ENCODE results near the gene SLC38A5.

SLC38A5 gene

DNA sequence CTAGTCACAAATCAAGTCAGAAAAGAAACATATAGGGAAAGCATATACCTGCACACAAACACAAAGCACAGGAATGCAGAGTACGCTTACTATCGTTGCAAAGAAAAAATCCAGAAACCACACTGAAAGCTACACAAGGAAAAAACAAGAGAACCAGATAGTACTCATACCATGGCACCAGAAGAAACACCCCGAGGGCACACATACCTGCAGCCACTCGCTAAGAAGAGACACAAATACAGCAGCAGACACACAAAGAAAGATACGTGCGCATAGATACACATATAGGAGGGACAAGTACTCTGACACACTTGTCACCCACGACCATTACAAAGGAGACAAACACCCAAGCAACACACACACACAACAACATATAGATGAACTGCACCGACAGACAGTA, 1.4 kb upstream of the SLC38A5 start:
- Histone ChIP-seq H3K9ac (ENCODE audit: low read depth, low read length, poor library complexity, severe bottlenecking) (no peak overlapping the region), H3K27me3 (ENCODE audit: insufficient read depth, low read length, poor library complexity, severe bottlenecking) (no peaks in the 10 kb centered on the region), H2AFZ (ENCODE audit: low read length) (no peak overlapping the region)

DNA sequence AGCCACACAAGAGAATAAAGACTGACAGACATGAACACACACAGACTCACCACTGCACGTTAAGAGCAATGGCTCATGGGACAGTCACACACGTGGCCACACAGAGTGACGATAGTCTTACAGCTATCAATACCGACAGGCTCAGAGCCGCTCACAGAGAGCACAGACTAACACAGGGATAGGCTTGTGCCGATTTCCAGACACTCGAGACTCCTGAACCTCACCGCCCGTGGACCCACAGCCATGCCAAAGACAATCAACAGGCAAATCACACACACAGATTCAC, 716 bp upstream of the SLC38A5 start:
- TF ChIP-seq, protein P1, sequence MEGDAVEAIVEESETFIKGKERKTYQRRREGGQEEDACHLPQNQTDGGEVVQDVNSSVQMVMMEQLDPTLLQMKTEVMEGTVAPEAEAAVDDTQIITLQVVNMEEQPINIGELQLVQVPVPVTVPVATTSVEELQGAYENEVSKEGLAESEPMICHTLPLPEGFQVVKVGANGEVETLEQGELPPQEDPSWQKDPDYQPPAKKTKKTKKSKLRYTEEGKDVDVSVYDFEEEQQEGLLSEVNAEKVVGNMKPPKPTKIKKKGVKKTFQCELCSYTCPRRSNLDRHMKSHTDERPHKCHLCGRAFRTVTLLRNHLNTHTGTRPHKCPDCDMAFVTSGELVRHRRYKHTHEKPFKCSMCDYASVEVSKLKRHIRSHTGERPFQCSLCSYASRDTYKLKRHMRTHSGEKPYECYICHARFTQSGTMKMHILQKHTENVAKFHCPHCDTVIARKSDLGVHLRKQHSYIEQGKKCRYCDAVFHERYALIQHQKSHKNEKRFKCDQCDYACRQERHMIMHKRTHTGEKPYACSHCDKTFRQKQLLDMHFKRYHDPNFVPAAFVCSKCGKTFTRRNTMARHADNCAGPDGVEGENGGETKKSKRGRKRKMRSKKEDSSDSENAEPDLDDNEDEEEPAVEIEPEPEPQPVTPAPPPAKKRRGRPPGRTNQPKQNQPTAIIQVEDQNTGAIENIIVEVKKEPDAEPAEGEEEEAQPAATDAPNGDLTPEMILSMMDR (conservative IDR thresholded peaks at IDR 0.05; ENCODE audit: low read length): no peak
- TF ChIP-seq EZH2phosphoT487 (IDR thresholded peaks at IDR 0.05; ENCODE audit: borderline replicate concordance): no peak
- Histone ChIP-seq H3K4me1 (ENCODE audit: insufficient read depth, low read length, poor library complexity, severe bottlenecking) (peaks cover 12% of the 10 kb centered on the region), H3K27me3 (ENCODE audit: insufficient read depth, low read length, poor library complexity, severe bottlenecking) (no peaks in the 10 kb centered on the region), H3K79me2 (ENCODE audit: insufficient read depth, low read length) (peaks cover 7% of the 10 kb centered on the region), H3F3A (ENCODE audit: low read depth) (no peaks in the 10 kb centered on the region), H3K9ac (ENCODE audit: low read depth, low read length, poor library complexity, severe bottlenecking) (no peak overlapping the region), H3K9me3 (ENCODE audit: insufficient read depth, low read depth, low read length) (no peaks in the 10 kb centered on the region), H2AFZ (ENCODE audit: low read length) (no peak overlapping the region), H3K4me2 (ENCODE audit: low read depth, low read length, poor library complexity, severe bottlenecking) (no peak overlapping the region), H3K36me3 (ENCODE audit: insufficient read depth, low read length) (no peaks in the 10 kb centered on the region), H4K20me1 (ENCODE audit: insufficient read depth, low read length, poor library complexity, severe bottlenecking) (no peaks in the 10 kb centered on the region), H3K4me3 (ENCODE audit: low read length, poor library complexity, severe bottlenecking) (no peak overlapping the region), H3K9me2 (replicated peaks; ENCODE audit: low read depth, low read length) (no peaks in the 10 kb centered on the region)

More for the DNA sequence above, 1.4 kb upstream of the SLC38A5 start:
- Histone ChIP-seq H3F3A (ENCODE audit: low read depth) (no peaks in the 10 kb centered on the region), H3K9me2 (replicated peaks; ENCODE audit: low read depth, low read length) (no peaks in the 10 kb centered on the region), H3K9me3 (ENCODE audit: insufficient read depth, low read depth, low read length) (no peaks in the 10 kb centered on the region), H3K36me3 (ENCODE audit: insufficient read depth, low read length) (no peaks in the 10 kb centered on the region), H3K4me2 (ENCODE audit: low read depth, low read length, poor library complexity, severe bottlenecking) (no peak overlapping the region), H3K4me3 (ENCODE audit: low read length, poor library complexity, severe bottlenecking) (no peak overlapping the region), H3K4me1 (ENCODE audit: insufficient read depth, low read length, poor library complexity, severe bottlenecking) (peaks cover 12% of the 10 kb centered on the region), H4K20me1 (ENCODE audit: insufficient read depth, low read length, poor library complexity, severe bottlenecking) (no peaks in the 10 kb centered on the region), H3K79me2 (ENCODE audit: insufficient read depth, low read length) (peaks cover 12% of the 10 kb centered on the region)
- TF ChIP-seq EZH2phosphoT487 (IDR thresholded peaks at IDR 0.05; ENCODE audit: borderline replicate concordance): no peak
- TF ChIP-seq, protein P1 (conservative IDR thresholded peaks at IDR 0.05; ENCODE audit: low read length): no peak

DNA sequence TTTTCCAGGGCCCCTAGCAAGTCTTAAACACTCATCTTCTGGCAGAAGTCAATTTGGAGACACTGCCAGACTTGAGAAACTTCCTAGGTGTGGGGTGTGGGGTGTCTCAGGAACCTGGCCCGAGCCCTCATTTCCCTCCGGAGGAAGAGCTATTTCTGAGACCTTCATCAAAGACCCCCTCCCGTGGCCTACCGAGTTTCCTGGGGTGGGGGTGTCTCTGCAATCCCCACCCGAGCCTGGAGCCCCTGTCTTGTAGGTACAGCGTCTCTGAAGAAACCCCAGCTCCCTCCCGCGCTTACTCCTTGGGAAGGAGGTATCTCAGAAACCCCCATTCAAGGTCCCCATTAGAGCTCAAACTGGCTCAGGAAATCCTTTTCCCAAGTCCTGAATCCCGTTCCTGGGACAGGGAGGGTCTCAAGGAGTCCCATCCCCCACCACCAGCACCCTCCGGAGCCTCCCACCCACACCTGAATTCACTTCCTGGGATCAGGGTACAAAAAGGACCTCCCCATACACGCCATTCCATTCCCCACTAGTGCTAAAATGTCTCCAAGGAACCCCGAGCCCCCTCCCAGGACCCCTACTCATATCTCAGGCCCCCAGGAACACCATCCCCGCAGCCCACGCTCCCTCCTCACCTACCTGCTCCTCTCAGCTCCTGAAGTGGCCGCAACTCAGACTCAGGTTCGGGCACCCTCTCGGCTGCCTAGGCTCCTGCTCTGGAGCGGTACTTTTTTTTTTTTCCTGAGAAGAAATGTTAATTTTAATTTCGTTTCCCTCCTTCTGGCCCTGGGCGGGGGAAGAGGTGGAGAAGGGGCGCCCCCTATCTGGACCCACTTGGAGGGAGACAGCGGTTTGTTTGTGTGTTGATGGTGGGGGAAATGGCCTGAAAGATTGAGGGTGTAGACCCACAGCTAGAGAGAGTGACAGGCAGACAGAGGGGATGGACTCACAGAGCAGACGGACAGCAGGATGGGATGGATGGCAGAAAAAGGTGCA, 1.1 kb downstream of the SLC38A5 start:
- H3K9ac ChIP-seq (ENCODE audit: low read depth, low read length, poor library complexity, severe bottlenecking): peak overlapping the region; percentile 91
- H3K4me3 ChIP-seq (ENCODE audit: low read length, poor library complexity, severe bottlenecking): peak overlapping the region; percentile 95
- H3K79me2 ChIP-seq (ENCODE audit: insufficient read depth, low read length): no peaks in the 10 kb centered on the region; the same call in none of the 2 replicates

More for the DNA sequence above, 1.1 kb downstream of the SLC38A5 start:
- Histone ChIP-seq H3F3A (ENCODE audit: low read depth) (no peaks in the 10 kb centered on the region), H2AFZ (ENCODE audit: low read length) (peak overlapping the region; percentile 97), H3K27me3 (ENCODE audit: insufficient read depth, low read length, poor library complexity, severe bottlenecking) (no peaks in the 10 kb centered on the region), H3K9me2 (replicated peaks; ENCODE audit: low read depth, low read length) (no peaks in the 10 kb centered on the region), H3K4me2 (ENCODE audit: low read depth, low read length, poor library complexity, severe bottlenecking) (peak overlapping the region; percentile 82), H3K4me1 (ENCODE audit: insufficient read depth, low read length, poor library complexity, severe bottlenecking) (peaks cover 9% of the 10 kb centered on the region), H4K20me1 (ENCODE audit: insufficient read depth, low read length, poor library complexity, severe bottlenecking) (no peaks in the 10 kb centered on the region), H3K9me3 (ENCODE audit: insufficient read depth, low read depth, low read length) (no peaks in the 10 kb centered on the region), H3K36me3 (ENCODE audit: insufficient read depth, low read length) (no peaks in the 10 kb centered on the region)
- TF ChIP-seq, protein P1 (conservative IDR thresholded peaks at IDR 0.05; ENCODE audit: low read length): peak; percentile 61
- no peak for TF ChIP-seq EZH2phosphoT487 (IDR thresholded peaks at IDR 0.05; ENCODE audit: borderline replicate concordance)
